ENCODE results near the gene SIGLEC1. TPM values are rescaled to one million over a fixed set of nuclear protein-coding genes. Genes with fewer than 3 reads are reported as not detected.

The SIGLEC1 gene
- total and polyA plus RNA-seq, 2 of the 4 experiments (the other 2 are of a cell fraction), result not detected

DNA sequence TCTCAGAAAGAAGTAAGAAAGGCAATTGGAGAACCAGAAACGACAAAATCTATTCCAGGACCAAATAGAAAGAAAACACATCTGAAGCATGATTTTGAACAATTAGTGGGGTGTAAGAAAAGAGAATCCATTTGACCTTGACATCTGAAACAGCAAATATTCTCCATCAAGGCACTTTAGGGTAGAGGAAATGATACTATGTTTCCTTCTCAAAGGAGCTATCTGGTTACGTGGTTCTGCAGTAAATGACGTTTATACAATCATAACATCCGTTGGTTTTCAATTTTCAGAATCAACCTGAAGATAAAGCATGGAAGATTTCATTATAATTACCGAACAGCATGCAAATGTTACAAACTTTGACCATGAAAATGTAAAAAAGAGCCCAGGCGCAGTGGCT is 8.2 kb upstream of the SIGLEC1 start:
- Histone ChIP-seq H4K91ac (ENCODE audit: insufficient read depth, low read depth, low read length) (no peak overlapping the region), H4K5ac (ENCODE audit: low read depth, low read length) (no peak overlapping the region), H3K27ac (ENCODE audit: insufficient read depth, low read length) (no peak overlapping the region), H3K4me3 (ENCODE audit: insufficient read depth, low read depth, low read length) (no peak overlapping the region), H3K56ac (ENCODE audit: extremely low read depth, insufficient read depth, low read length) (no peak overlapping the region), H2AFZ (replicated peaks; ENCODE audit: low read length, poor library complexity) (no peak overlapping the region), H2AK5ac (ENCODE audit: low read depth, low read length) (no peak overlapping the region), H3K9ac (ENCODE audit: low read depth, low read length) (no peak overlapping the region), H3K36me3 (ENCODE audit: control insufficient read depth, insufficient read depth, low read length) (no peaks in the 10 kb centered on the region), H3K9me3 (ENCODE audit: control insufficient read depth, insufficient read depth, low read length) (no peaks in the 10 kb centered on the region), H3K4ac (ENCODE audit: low read depth, low read length) (no peak overlapping the region), H4K20me1 (ENCODE audit: insufficient read depth, low read length) (no peaks in the 10 kb centered on the region), H3K18ac (ENCODE audit: low read depth, low read length) (no peak overlapping the region), H3K79me1 (ENCODE audit: low read depth in 1 of 2, low read length in 2 of 2) (no peaks in the 10 kb centered on the region), H2BK15ac (ENCODE audit: low read depth, low read length) (no peak overlapping the region), H3K23ac (ENCODE audit: low read depth, low read length) (no peak overlapping the region), H3K14ac (replicated peaks; ENCODE audit: low read depth, low read length) (no peak overlapping the region), H3K9me1 (ENCODE audit: insufficient read depth, low read length) (no peaks in the 10 kb centered on the region), H2AK9ac (replicated peaks; ENCODE audit: low read depth, low read length, poor library complexity) (no peak overlapping the region), H2BK20ac (ENCODE audit: low read depth, low read length) (no peak overlapping the region), H3K4me1 (ENCODE audit: control insufficient read depth, insufficient read depth, low read length) (no peaks in the 10 kb centered on the region), H3K27me3 (ENCODE audit: control insufficient read depth, insufficient read depth, low read length) (peaks cover 16% of the 10 kb centered on the region), H2BK5ac (ENCODE audit: low read depth, low read length, poor library complexity, severe bottlenecking) (no peak overlapping the region), H4K8ac (ENCODE audit: low read depth in 2 of 2, low read length in 2 of 2) (no peak overlapping the region), H3K4me2 (ENCODE audit: low read depth, low read length) (no peak overlapping the region), H2BK120ac (ENCODE audit: low read depth, low read length) (no peak overlapping the region)
- no peak for ATAC-seq (ENCODE audit: low read depth)
- DNase-seq, result no peak
- POLR2A ChIA-PET (ENCODE audit: unreplicated experiment), result no interaction called here
- in situ Hi-C loops (cut with MboI; ENCODE audit: low sequenced_read_pairs) (no loop called here), dilution Hi-C loops (cut with HindIII; ENCODE audit: low sequenced_read_pairs, unreplicated experiment) (no loop called here), intact Hi-C loops (cut with micrococcal nuclease) (no loop called here)
- BruUV-seq (replicated peaks), result no TSS peak
- TF ChIP-seq RAD21 (IDR thresholded peaks at IDR 0.05; ENCODE audit: low read length) (no peak), CEBPB (IDR thresholded peaks at IDR 0.05; ENCODE audit: low read depth, low read length) (no peak), MXI1 (IDR thresholded peaks at IDR 0.05; ENCODE audit: borderline replicate concordance, low read depth, low read length) (no peak)
- TF ChIP-seq, protein P1, sequence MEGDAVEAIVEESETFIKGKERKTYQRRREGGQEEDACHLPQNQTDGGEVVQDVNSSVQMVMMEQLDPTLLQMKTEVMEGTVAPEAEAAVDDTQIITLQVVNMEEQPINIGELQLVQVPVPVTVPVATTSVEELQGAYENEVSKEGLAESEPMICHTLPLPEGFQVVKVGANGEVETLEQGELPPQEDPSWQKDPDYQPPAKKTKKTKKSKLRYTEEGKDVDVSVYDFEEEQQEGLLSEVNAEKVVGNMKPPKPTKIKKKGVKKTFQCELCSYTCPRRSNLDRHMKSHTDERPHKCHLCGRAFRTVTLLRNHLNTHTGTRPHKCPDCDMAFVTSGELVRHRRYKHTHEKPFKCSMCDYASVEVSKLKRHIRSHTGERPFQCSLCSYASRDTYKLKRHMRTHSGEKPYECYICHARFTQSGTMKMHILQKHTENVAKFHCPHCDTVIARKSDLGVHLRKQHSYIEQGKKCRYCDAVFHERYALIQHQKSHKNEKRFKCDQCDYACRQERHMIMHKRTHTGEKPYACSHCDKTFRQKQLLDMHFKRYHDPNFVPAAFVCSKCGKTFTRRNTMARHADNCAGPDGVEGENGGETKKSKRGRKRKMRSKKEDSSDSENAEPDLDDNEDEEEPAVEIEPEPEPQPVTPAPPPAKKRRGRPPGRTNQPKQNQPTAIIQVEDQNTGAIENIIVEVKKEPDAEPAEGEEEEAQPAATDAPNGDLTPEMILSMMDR (conservative IDR thresholded peaks at IDR 0.05; ENCODE audit: low read depth, low read length), result no peak
- CTCF ChIA-PET, result no interaction called here
- WGBS, 2 experiments (ENCODE audit: extremely low coverage in 2 of 2, insufficient read length in 1 of 2), result 26% methylated on average over 3 of the region's 6 CpGs; no CpG with 5 or more reads in 1 of the 2 experiments

All from IMR-90 (cell line).